H1 (cell line): ENCODE results near the gene MOB3C. TPM values are rescaled to one million over a fixed set of nuclear protein-coding genes. Genes with fewer than 3 reads are reported as not detected.

ENCODE experiments used
- CTCF ChIA-PET: fragments of 300-600 bp; sonication (Branson Sonifier 250); formaldehyde crosslinking; loops from one replicate; lab custom pipeline; 2021; ENCODE audit not compliant: partially characterized antibody; lab: Charles Lee
- POLR2A ChIA-PET: fragments of 300-600 bp; sonication (Branson Sonifier 250); formaldehyde crosslinking; loops from one replicate; lab custom pipeline; 2021; ENCODE audit warnings: inconsistent platforms; ENCODE audit not compliant: partially characterized antibody; lab: Charles Lee
- DNase-seq, 2 experiments: peaks; one replicate each; pipeline versions ENCODE4 v3.0.0 to v3.0.0-alpha.2; 2010 to 2022; ENCODE audit warnings: low spot score in 2 of 2, low read depth in 1 of 2, mixed read lengths in 1 of 2
- FAIRE-seq: peaks from 2 replicates; lab custom pipeline; 2011; peaks lifted over from hg19 to GRCh38; lab: Jason Lieb, UNC
- H2AFZ ChIP-seq: 2 replicates; pipeline ENCODE4 v1.8.1; 2012; ENCODE audit warnings: low read length, inconsistent platforms
- H2AK5ac ChIP-seq: 2 replicates; pipeline ENCODE4 v1.6.1; 2013; ENCODE audit warnings: low read depth, low read length
- H2BK120ac ChIP-seq: replicated peaks from 2 replicates; pipeline ENCODE3; 2013; ENCODE audit warnings: low read depth, low read length, inconsistent platforms
- H2BK12ac ChIP-seq: 2 replicates; pipeline ENCODE4 v1.6.1; 2013; ENCODE audit warnings: low read depth, low read length
- H2BK15ac ChIP-seq: 2 replicates; pipeline ENCODE4 v1.6.1; 2013; ENCODE audit warnings: low read length
- H2BK20ac ChIP-seq: 2 replicates; pipeline ENCODE4 v1.6.1; 2013; ENCODE audit warnings: low read length
- H2BK5ac ChIP-seq: 2 replicates; pipeline ENCODE4 v1.6.1; 2013; ENCODE audit warnings: low read depth, low read length
- H3K14ac ChIP-seq: 2 replicates; pipeline ENCODE4 v1.6.1; 2013; ENCODE audit warnings: inconsistent platforms; ENCODE audit not compliant: insufficient read length
- H3K18ac ChIP-seq: 2 replicates; pipeline ENCODE4 v1.6.1; 2013; ENCODE audit warnings: low read length; ENCODE audit errors: extremely low read depth
- H3K23ac ChIP-seq: 2 replicates; pipeline ENCODE4 v1.6.1; 2013; ENCODE audit warnings: inconsistent platforms; ENCODE audit not compliant: insufficient read length
- H3K23me2 ChIP-seq: 2 replicates; pipeline ENCODE4 v1.6.1; 2013; ENCODE audit warnings: low read depth, low read length
- H3K27ac ChIP-seq: 2 replicates; pipeline ENCODE4 v1.6.1; 2011; ENCODE audit warnings: low read depth, low read length, inconsistent platforms
- H3K27me3 ChIP-seq, 4 experiments: replicated peaks in 1 of 4; 1 replicate in 1 of 4; 2 replicates in 3 of 4; pipeline versions ENCODE4 v1.6.1 to v1.8.1; 2011 to 2013; ENCODE audit warnings: low read length in 3 of 4, mild to moderate bottlenecking in 3 of 4, inconsistent platforms in 2 of 4, mixed read lengths in 2 of 4, moderate library complexity in 1 of 4; ENCODE audit not compliant: control insufficient read depth in 3 of 4, insufficient read depth in 3 of 4; ENCODE audit errors: extremely low read depth in 1 of 4
- H3K36me3 ChIP-seq, 4 experiments: 2 replicates each; pipeline versions ENCODE4 v1.6.1 to v1.8.1; 2011 to 2013; ENCODE audit warnings: mild to moderate bottlenecking in 4 of 4, low read length in 3 of 4, moderate library complexity in 2 of 4, control low read depth in 1 of 4, inconsistent platforms in 1 of 4; ENCODE audit not compliant: insufficient read depth in 4 of 4, control insufficient read depth in 2 of 4
- H3K4ac ChIP-seq: replicated peaks from 2 replicates; pipeline ENCODE3; 2013; ENCODE audit warnings: low read length, low read depth, mixed read lengths, inconsistent platforms; ENCODE audit not compliant: insufficient read length
- H3K4me1 ChIP-seq, 4 experiments: replicated peaks in 1 of 4; 1 replicate in 1 of 4; 2 replicates in 3 of 4; pipeline versions ENCODE4 v1.6.1 to v1.8.1; 2011 to 2013; ENCODE audit warnings: low read length in 3 of 4, inconsistent platforms in 2 of 4, mixed read lengths in 1 of 4; ENCODE audit not compliant: insufficient read depth in 4 of 4, control insufficient read depth in 3 of 4
- H3K4me2 ChIP-seq, 2 experiments: 2 replicates each; pipeline versions ENCODE4 v1.6.1 to v1.8.1; 2011 to 2013; ENCODE audit warnings: low read depth in 2 of 2, low read length in 2 of 2, control low read depth in 1 of 2, inconsistent platforms in 1 of 2, mild to moderate bottlenecking in 1 of 2; ENCODE audit not compliant: insufficient read depth in 1 of 2
- H3K4me3 ChIP-seq, 4 experiments: fragments of 200-600, 300-600 bp in 1 of 4; sonication (generic), shearing (Covaris generic), sonication (Bioruptor Twin) in 1 of 4; 2 replicates each; pipeline versions ENCODE4 v1.5.1 to v1.8.1; 2011 to 2016; ENCODE audit warnings: low read length in 4 of 4, low read depth in 3 of 4, control low read depth in 2 of 4, inconsistent platforms in 2 of 4, mild to moderate bottlenecking in 2 of 4, mixed read lengths in 1 of 4, moderate library complexity in 1 of 4; ENCODE audit not compliant: insufficient read depth in 2 of 4; ENCODE audit errors: extremely low read depth in 1 of 4
- H3K56ac ChIP-seq: replicated peaks from 2 replicates; pipeline ENCODE3; 2013; ENCODE audit warnings: low read depth, mild to moderate bottlenecking, mixed read lengths, low read length, inconsistent platforms; ENCODE audit not compliant: insufficient read length
- H3K79me1 ChIP-seq: 2 replicates; pipeline ENCODE4 v1.6.1; 2013; ENCODE audit warnings: low read depth, low read length, control low read depth
- H3K79me2 ChIP-seq, 2 experiments: 2 replicates each; pipeline versions ENCODE4 v1.6.1 to v1.8.1; 2012 to 2013; ENCODE audit warnings: low read length in 2 of 2, mild to moderate bottlenecking in 2 of 2, inconsistent platforms in 1 of 2; ENCODE audit not compliant: insufficient read depth in 2 of 2, control insufficient read depth in 1 of 2
- H3K9ac ChIP-seq, 4 experiments: replicated peaks in 1 of 4; 1 replicate in 1 of 4; 2 replicates in 3 of 4; pipeline versions ENCODE4 v1.6.1 to v1.8.1; 2011 to 2013; ENCODE audit warnings: low read depth in 3 of 4, low read length in 3 of 4, control low read depth in 2 of 4, mild to moderate bottlenecking in 2 of 4, moderate library complexity in 2 of 4, inconsistent platforms in 1 of 4; ENCODE audit errors: extremely low read depth in 1 of 4
- H3K9me3 ChIP-seq, 2 experiments: 2 replicates each; pipeline versions ENCODE4 v1.6.1 to v1.8.1; 2012 to 2013; ENCODE audit warnings: mild to moderate bottlenecking in 2 of 2, moderate library complexity in 2 of 2, control low read depth in 1 of 2, inconsistent platforms in 1 of 2, low read depth in 1 of 2, low read length in 1 of 2, mixed read lengths in 1 of 2; ENCODE audit not compliant: insufficient read depth in 2 of 2
- H4K20me1 ChIP-seq, 2 experiments: replicated peaks in 1 of 2; 2 replicates each; pipeline versions ENCODE3 to v1.8.1; 2011 to 2013; ENCODE audit warnings: inconsistent platforms in 2 of 2, low read length in 2 of 2, mild to moderate bottlenecking in 1 of 2; ENCODE audit not compliant: insufficient read depth in 2 of 2, control insufficient read depth in 1 of 2
- H4K5ac ChIP-seq: 2 replicates; pipeline ENCODE4 v1.6.1; 2013; ENCODE audit warnings: low read length, low read depth, mixed read lengths, inconsistent platforms; ENCODE audit not compliant: insufficient read length
- H4K8ac ChIP-seq: 2 replicates; pipeline ENCODE4 v1.8.0; 2013; ENCODE audit warnings: mild to moderate bottlenecking, moderate library complexity, low read length, inconsistent platforms; ENCODE audit not compliant: insufficient read depth; ENCODE audit errors: extremely low read depth
- H4K91ac ChIP-seq: replicated peaks from 2 replicates; pipeline ENCODE3; 2013; ENCODE audit warnings: low read length, mixed read lengths, inconsistent platforms; ENCODE audit not compliant: insufficient read length
- EP300 ChIP-seq, 2 experiments: IDR thresholded peaks; 1 replicate in 1 of 2; 2 replicates in 1 of 2; pipeline ENCODE4 v1.6.1; 2011 to 2012; ENCODE audit warnings: low read depth in 2 of 2, low read length in 2 of 2, mild to moderate bottlenecking in 2 of 2, borderline replicate concordance in 1 of 2, inconsistent platforms in 1 of 2, moderate library complexity in 1 of 2
- KDM4A ChIP-seq: IDR thresholded peaks from one replicate; pipeline ENCODE4 v1.7.1; 2012; ENCODE audit warnings: low read depth, mild to moderate bottlenecking, moderate library complexity, low read length, inconsistent platforms; ENCODE audit not compliant: severe bottlenecking
- RNF2 ChIP-seq: fragments of 200-900, 300-1000 bp; sonication (generic); IDR thresholded peaks from 2 replicates; pipeline ENCODE4 v1.7.1; 2016; ENCODE audit warnings: borderline replicate concordance, low read depth, mild to moderate bottlenecking, antibody characterized with exemption, low read length; ENCODE audit not compliant: poor library complexity, severe bottlenecking; ENCODE audit errors: missing control alignments
- TEAD4 ChIP-seq: IDR thresholded peaks from 2 replicates; pipeline ENCODE4 v1.6.1; 2012; ENCODE audit warnings: low read depth, low read length, inconsistent platforms, mixed read lengths
- WGBS, 2 experiments: shearing (Covaris generic) in 1 of 2; methylation state at CpG; one replicate each; pipeline versions ENCODE4 v1.1.6 to v1.1.7; 2013 to 2015; ENCODE audit warnings: low lambda C conversion rate in 2 of 2, mixed read lengths in 2 of 2, inconsistent platforms in 1 of 2, low coverage in 1 of 2, missing lambda C conversion rate in 1 of 2; ENCODE audit not compliant: insufficient replicate concordance in 2 of 2, insufficient coverage in 1 of 2, insufficient read length in 1 of 2; ENCODE audit errors: extremely low coverage in 1 of 2, missing lambda C conversion rate in 1 of 2; 5-methylcytosine and 5-hydroxymethylcytosine counted together
- polyA plus RNA-seq, 7 experiments: library from polyadenylated mRNA; depleted of rRNA in 3 of 7; stranded (reverse) in 5 of 7; unstranded in 2 of 7; fragments of >200 nt in 5 of 7; fragments of 200-250 nt in 2 of 7; gene quantifications; 1 replicate in 5 of 7; 2 replicates in 1 of 7; 4 replicates in 1 of 7; pipeline versions ENCODE4 v1.2.1 to v1.2.3, GENCODE V29; 2011 to 2013; ENCODE audit warnings: missing spikeins in 2 of 7, mixed read lengths in 2 of 7
- total RNA-seq: library from RNA; stranded (reverse); fragmentation: NEBNext Ultra II Directional; extraction: Animal tissue kit (Norgen Biotek cat#: 25700); gene quantifications from 2 replicates; pipeline ENCODE4 v1.2.1, GENCODE V29; 2021

The MOB3C gene
- total and polyA plus RNA-seq, 2 of the 8 experiments (the other 6 are each of a cell fraction or from before 2014, with no cell fraction given): 5.8 to 6.6 TPM

DNA sequence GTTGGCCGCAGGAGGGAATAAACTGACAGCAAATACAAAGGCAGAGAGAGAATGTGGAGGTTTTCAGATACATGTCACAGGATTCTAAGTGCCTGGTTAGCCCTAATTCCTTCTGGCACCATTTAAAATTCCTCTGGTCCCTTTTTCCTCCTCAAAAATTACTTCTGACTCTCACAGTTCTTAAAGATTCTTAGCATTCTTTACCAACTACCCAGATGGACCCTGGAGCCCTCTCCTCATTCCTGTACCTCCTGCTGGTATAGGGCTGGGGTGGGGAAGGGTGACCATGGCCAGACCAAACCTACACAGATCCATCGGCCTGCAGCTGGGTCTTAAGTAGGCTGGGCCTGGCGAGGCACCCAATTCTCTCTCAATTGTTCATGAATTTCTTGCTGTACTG, 19.8 kb downstream of the MOB3C start:
- WGBS, 2 experiments: 81% methylated on average over 3 of the region's 3 CpGs; no CpG with 5 or more reads in 1 of the 2 experiments

More for the DNA sequence above, 19.8 kb downstream of the MOB3C start:
- Histone ChIP-seq H3K36me3 (no peaks in the 10 kb centered on the region; a peak in 1 of 8 replicates), H4K20me1 (no peaks in the 10 kb centered on the region), H3K4me2 (no peak overlapping the region)
- CTCF ChIA-PET: interaction anchor here (1.8 kb wide), 1 partner anchor 13 kb away, joined by 3 read pairs; no protein-coding TSS in a partner anchor
- TF ChIP-seq EP300 (IDR thresholded peaks at IDR 0.05; ENCODE audit: borderline replicate concordance in 1 of 2, low read depth in 2 of 2, low read length in 2 of 2): no peak
- no peak for TF ChIP-seq RNF2
- TF ChIP-seq TEAD4: no peak
- no peak for TF ChIP-seq KDM4A
- TF ChIP-seq, all 59 proteins: peak for 0
- Histone ChIP-seq H4K91ac (no peak overlapping the region), H2BK12ac (no peak overlapping the region), H3K27ac (no peak overlapping the region), H3K4ac (no peak overlapping the region), H2BK15ac (no peak overlapping the region), H4K5ac (no peak overlapping the region), H3K27me3 (no peaks in the 10 kb centered on the region), H2BK120ac (no peak overlapping the region), H3K79me2 (no peaks in the 10 kb centered on the region), H3K4me1 (no peaks in the 10 kb centered on the region), H4K8ac (no peak overlapping the region), H3K23me2 (no peaks in the 10 kb centered on the region; the same call in 1 of the 2 replicates), H3K23ac (no peak overlapping the region), H2BK5ac (no peak overlapping the region), H2BK20ac (no peak overlapping the region), H3K79me1 (peaks cover 3% of the 10 kb centered on the region; the same call in 1 of the 2 replicates), H3K14ac (no peak overlapping the region), H3K9me3 (no peaks in the 10 kb centered on the region), H3K18ac (no peak overlapping the region), H3K4me3 (no peak overlapping the region), H3K56ac (no peak overlapping the region), H3K9ac (no peak overlapping the region), H2AK5ac (no peak overlapping the region), H2AFZ (no peak overlapping the region)
- DNase-seq: no peak
- POLR2A ChIA-PET: interaction anchor here (2.6 kb wide), 1 partner anchor 8 kb away, joined by 7 read pairs; the partner anchor contains the start of gene MKNK1
- no peak for FAIRE-seq
